WTC11 (cell line): ENCODE data around the gene RSPH10B2.
"Not testable (repeated sequence)": the region's sequence is repeated elsewhere in the genome, so short reads cannot be mapped to it uniquely, and the experiment has no call there.

Source experiments
- SMAD3 ChIP-seq: sonication (generic); formaldehyde crosslinking; IDR thresholded peaks from 2 replicates; pipeline ENCODE4 v1.8.0; 2022; ENCODE audit warnings: missing genetic modification reagents, mild to moderate bottlenecking, borderline replicate concordance
- ZNF232 ChIP-seq: sonication (generic); formaldehyde crosslinking; IDR thresholded peaks from 2 replicates; pipeline ENCODE4 v1.8.0; 2022; ENCODE audit warnings: mild to moderate bottlenecking, missing genetic modification reagents
- ZNF416 ChIP-seq: fragments of 250-450 bp; sonication (Bioruptor Pico); IDR thresholded peaks from 2 replicates; pipeline ENCODE4 v1.9.0; 2021; ENCODE audit warnings: mild to moderate bottlenecking, inconsistent platforms
- TF ChIP-seq, protein P1 (sequence below): sonication (generic); formaldehyde crosslinking; IDR thresholded peaks from 2 replicates; pipeline ENCODE4 v1.8.1; 2022; ENCODE audit warnings: mild to moderate bottlenecking, moderate library complexity, missing genetic modification reagents
- TF ChIP-seq, protein P2 (sequence below): fragments of 200-600 bp; IDR thresholded peaks from 2 replicates; pipeline ENCODE4 v1.8.0; 2022; ENCODE audit warnings: antibody characterized with exemption
- TF ChIP-seq, protein P3 (sequence below): sonication (generic); formaldehyde crosslinking; IDR thresholded peaks from 2 replicates; pipeline ENCODE4 v1.8.1; 2022; ENCODE audit warnings: low read depth, missing genetic modification reagents, borderline replicate concordance

DNA sequence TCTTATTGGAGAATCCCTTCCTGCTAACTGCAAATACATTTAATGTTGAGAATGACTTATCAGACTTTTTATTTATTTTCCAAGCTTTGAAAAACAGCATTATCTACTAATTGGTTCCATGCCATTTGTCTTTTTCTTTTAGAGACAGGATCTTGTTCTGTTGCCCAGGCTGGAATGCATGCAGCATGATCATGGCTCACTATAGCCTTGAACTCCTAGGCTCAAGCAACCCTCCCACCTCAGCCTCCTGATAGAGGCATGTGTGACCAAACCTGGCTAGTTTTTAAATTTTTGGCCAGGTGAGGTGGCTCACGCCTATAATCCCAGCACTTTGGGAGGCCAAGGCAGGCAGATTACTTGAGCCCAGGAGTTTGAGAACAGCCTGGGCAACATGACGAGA, 59.1 kb downstream of the RSPH10B2 start:
- TF ChIP-seq, protein P1, sequence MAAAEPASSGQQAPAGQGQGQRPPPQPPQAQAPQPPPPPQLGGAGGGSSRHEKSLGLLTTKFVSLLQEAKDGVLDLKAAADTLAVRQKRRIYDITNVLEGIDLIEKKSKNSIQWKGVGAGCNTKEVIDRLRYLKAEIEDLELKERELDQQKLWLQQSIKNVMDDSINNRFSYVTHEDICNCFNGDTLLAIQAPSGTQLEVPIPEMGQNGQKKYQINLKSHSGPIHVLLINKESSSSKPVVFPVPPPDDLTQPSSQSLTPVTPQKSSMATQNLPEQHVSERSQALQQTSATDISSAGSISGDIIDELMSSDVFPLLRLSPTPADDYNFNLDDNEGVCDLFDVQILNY (CRISPR knock-in tag): not testable (repeated sequence)
- TF ChIP-seq, protein P2, sequence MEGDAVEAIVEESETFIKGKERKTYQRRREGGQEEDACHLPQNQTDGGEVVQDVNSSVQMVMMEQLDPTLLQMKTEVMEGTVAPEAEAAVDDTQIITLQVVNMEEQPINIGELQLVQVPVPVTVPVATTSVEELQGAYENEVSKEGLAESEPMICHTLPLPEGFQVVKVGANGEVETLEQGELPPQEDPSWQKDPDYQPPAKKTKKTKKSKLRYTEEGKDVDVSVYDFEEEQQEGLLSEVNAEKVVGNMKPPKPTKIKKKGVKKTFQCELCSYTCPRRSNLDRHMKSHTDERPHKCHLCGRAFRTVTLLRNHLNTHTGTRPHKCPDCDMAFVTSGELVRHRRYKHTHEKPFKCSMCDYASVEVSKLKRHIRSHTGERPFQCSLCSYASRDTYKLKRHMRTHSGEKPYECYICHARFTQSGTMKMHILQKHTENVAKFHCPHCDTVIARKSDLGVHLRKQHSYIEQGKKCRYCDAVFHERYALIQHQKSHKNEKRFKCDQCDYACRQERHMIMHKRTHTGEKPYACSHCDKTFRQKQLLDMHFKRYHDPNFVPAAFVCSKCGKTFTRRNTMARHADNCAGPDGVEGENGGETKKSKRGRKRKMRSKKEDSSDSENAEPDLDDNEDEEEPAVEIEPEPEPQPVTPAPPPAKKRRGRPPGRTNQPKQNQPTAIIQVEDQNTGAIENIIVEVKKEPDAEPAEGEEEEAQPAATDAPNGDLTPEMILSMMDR: not testable (repeated sequence)
- not testable (repeated sequence) for TF ChIP-seq SMAD3, ZNF416, ZNF232 (CRISPR knock-in tag)
- TF ChIP-seq, protein P3, sequence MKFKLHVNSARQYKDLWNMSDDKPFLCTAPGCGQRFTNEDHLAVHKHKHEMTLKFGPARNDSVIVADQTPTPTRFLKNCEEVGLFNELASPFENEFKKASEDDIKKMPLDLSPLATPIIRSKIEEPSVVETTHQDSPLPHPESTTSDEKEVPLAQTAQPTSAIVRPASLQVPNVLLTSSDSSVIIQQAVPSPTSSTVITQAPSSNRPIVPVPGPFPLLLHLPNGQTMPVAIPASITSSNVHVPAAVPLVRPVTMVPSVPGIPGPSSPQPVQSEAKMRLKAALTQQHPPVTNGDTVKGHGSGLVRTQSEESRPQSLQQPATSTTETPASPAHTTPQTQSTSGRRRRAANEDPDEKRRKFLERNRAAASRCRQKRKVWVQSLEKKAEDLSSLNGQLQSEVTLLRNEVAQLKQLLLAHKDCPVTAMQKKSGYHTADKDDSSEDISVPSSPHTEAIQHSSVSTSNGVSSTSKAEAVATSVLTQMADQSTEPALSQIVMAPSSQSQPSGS (CRISPR knock-in tag): not testable (repeated sequence)
